DMS 273 treated with DMSO at 0.1 percent for 48 hours (cell line): ENCODE results near the gene MRPL39.

Experiments
- DNase-seq: peaks from one replicate; lab custom pipeline; 2025; lab: John Stamatoyannopoulos, UW

The MRPL39 gene

DNA sequence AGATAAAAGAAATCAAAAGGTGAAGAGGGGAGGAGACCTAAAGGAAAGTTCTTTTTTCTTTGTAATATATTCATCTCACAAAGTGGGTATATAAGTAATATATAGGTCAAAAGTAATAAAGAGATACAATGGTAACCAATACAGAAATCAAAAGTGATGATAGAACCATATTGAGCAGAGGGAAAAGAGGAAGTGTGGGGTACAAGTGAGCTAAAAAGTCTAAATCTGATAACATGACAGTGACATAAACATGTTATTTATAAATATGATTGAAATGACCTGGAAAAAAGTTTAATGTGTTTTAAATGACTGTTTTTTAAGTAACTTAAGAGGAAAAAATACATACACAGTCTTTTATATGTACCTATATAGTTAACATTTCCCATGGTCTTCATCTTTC is 70.5 kb downstream of the MRPL39 start:
- no peak for DNase-seq

DNA sequence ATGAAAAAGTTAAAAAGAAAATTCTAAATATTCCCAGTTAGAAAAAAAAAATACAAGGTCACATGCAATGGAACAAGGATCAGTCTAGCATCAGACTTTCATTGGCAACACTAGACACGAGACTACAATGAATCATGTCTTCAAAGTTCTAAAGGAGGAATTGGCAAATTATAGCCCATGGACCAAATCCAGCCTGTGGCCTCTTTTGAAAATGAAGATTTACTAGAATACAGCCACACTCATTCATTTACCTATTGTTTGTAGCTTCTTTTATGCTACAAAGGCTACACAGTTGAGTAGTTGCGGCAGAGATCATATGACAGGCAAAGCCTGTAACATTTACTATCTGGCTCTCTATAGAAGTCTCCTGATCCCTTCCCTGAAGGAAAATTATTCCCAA is 71.4 kb downstream of the MRPL39 start:
- DNase-seq, result no peak
